Brain microvascular endothelial cell (primary cell): ENCODE data around the gene UNC5C.

Source experiments
- DNase-seq: peaks from one replicate; pipeline ENCODE4 v3.0.0-alpha.2; 2020
- H3K27ac ChIP-seq: fragments of 250-450 bp; sonication (Bioruptor Pico); 2 replicates; pipeline ENCODE4 v1.5.1; 2020; ENCODE audit warnings: mild to moderate bottlenecking, moderate library complexity
- H3K27me3 ChIP-seq: fragments of 250-450 bp; sonication (Bioruptor Pico); replicated peaks from 2 replicates; pipeline ENCODE4 v1.5.1; 2020; ENCODE audit warnings: mild to moderate bottlenecking
- H3K36me3 ChIP-seq: fragments of 250-450 bp; sonication (Bioruptor Pico); replicated peaks from 2 replicates; pipeline ENCODE4 v1.5.1; 2020; ENCODE audit warnings: mild to moderate bottlenecking
- H3K4me3 ChIP-seq: 2 replicates; pipeline ENCODE4 v1.5.1; 2011; ENCODE audit warnings: low read depth, mild to moderate bottlenecking, control low read depth, low read length, moderate library complexity
- in situ Hi-C: cut with HindIII; loops from 2 replicates; pipeline ENCODE4 v1.10.0; 2017; ENCODE audit warnings: low sequenced_read_pairs, low pct_ligation_motif_present
- TF ChIP-seq, protein P1 (sequence below): IDR thresholded peaks from 2 replicates; pipeline ENCODE4 v1.5.1; 2011; ENCODE audit warnings: low read depth, mild to moderate bottlenecking, moderate library complexity, low read length, control low read depth, inconsistent platforms; ENCODE audit errors: missing control alignments

Gene UNC5C

DNA sequence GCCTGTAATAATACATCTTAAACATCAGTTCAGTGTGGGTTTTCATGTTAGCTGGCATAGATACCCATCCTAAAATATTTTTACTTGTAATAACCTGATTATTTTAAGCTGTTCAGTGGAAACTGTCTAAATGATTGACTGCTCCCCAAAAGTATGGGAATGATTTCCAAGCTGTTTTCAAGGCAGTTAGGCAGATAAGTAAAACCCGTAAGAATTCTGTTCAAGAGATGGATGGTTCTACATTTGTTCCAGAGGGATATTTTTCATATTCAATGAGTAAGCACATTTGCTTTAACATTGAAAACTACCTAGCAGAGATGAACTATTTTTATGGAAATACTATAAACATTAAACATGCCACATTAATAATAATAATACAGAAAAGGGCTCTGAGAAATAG, 161.1 kb downstream of the UNC5C start:
- Histone ChIP-seq H3K4me3 (no peak overlapping the region), H3K27ac (no peak overlapping the region), H3K27me3 (no peaks in the 10 kb centered on the region), H3K36me3 (no peaks in the 10 kb centered on the region)
- TF ChIP-seq, protein P1, sequence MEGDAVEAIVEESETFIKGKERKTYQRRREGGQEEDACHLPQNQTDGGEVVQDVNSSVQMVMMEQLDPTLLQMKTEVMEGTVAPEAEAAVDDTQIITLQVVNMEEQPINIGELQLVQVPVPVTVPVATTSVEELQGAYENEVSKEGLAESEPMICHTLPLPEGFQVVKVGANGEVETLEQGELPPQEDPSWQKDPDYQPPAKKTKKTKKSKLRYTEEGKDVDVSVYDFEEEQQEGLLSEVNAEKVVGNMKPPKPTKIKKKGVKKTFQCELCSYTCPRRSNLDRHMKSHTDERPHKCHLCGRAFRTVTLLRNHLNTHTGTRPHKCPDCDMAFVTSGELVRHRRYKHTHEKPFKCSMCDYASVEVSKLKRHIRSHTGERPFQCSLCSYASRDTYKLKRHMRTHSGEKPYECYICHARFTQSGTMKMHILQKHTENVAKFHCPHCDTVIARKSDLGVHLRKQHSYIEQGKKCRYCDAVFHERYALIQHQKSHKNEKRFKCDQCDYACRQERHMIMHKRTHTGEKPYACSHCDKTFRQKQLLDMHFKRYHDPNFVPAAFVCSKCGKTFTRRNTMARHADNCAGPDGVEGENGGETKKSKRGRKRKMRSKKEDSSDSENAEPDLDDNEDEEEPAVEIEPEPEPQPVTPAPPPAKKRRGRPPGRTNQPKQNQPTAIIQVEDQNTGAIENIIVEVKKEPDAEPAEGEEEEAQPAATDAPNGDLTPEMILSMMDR = no peak
- in situ Hi-C loops = no loop called here
- no peak for DNase-seq

DNA sequence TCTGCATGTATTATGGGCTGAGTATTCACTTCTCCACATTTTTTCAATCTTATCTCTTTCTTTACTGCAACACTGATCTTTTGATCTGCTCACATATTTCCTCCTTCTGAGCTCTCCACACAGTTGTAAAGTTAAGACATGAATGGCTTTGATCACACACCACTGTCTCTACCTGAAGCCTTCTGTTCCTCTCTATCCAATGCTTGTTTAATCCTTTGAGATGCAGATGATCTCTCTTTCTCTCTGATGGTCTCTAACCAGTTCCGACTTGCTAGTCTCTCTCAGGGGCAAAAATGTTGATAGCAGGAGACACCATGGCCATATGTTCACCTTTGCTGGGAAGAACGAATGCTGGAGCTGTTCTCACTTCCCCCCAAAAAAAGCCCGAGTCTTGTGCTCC, 162.4 kb downstream of the UNC5C start:
- TF ChIP-seq, protein P1 = no peak
- Histone ChIP-seq H3K27me3 (no peaks in the 10 kb centered on the region), H3K27ac (no peak overlapping the region), H3K36me3 (no peaks in the 10 kb centered on the region), H3K4me3 (no peak overlapping the region)
- in situ Hi-C loops = no loop called here
- no peak for DNase-seq

DNA sequence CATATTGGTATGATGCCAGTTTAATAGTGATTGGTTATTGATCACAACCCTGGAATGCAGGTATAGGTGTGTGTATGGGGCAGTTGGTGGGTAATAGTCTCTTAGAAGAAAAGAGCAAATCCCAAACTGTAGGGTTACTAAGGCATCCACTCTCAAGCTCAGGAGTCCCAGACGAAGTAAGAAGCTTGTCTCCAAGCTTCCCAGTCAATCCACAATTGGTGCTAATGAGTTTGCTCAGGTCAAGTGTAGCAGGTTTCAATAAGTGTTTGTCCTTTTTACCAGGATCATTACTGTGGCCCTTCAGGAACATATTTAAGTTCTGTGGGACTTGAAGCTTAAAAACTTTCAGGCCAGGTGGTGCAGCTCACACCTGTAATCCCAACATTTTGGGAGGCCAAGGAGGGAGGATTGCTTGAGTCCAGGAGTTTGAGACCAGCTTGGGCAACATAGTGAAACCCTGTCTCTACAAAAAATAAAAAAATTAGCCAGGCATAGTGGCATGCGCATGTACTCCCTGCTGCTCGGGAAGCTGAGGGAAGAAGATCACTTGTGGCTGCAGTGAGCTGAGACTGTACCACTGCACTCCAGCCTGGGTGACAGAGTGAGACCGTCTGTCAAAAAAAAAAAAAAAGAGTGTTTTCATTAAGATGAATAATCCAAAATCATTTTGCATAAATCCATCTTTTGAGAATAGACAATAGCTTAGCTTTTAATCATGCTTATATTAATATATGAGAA, 166.8 kb downstream of the UNC5C start:
- Histone ChIP-seq H3K27ac (no peak overlapping the region), H3K36me3 (no peaks in the 10 kb centered on the region), H3K27me3 (no peaks in the 10 kb centered on the region), H3K4me3 (no peak overlapping the region)
- in situ Hi-C loops = no loop called here
- TF ChIP-seq, protein P1 = no peak
- DNase-seq = no peak

DNA sequence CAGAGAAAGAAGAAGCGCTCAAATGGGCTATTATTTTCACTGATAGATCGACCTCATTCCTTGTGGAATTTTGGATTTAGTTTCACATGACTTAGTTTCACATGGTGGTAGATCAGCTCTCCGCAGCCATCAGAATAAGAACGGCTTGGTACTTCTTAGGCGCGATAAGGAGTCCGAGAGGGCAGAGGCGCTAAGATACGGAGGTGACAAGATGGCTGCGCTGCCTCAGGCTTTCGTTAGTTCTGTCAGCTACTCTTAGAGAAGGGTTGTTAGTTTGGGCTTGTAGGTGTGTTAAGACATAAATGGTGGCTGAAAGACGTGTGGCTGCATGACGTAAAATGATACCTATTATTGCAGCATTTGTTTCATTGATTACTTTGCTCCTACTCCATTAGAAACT, 169.1 kb downstream of the UNC5C start:
- in situ Hi-C loops = no loop called here
- no peak overlapping the region for H3K27ac ChIP-seq
- H3K36me3 ChIP-seq = no peaks in the 10 kb centered on the region
- no peak for DNase-seq
- TF ChIP-seq, protein P1 = no peak
- no peaks in the 10 kb centered on the region for H3K27me3 ChIP-seq
- no peak overlapping the region for H3K4me3 ChIP-seq

DNA sequence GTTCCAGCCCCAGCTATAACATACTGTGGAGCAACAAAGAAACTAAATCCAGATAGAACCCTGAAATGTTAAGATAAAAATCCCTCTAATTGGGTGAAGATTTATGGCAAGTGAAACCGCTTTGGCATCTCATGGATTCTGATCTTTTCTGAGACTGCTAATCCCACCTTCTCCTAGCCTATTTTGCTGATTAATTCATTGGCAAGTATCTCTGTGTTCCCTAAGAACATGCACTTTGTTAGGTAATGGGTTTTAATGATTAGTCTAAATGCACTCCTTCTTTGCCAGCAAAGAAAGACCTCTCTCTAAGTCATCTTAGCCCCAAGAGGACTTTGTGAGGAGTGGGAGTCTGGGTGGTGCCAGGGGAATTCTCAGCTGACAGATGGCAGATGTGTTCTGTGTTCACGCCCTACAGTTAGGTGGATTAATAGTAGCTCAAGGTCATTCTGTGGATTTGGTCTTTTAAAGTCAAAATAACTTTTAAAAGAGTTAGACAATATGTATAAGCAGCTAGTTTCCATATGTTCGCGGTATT, 171.3 kb downstream of the UNC5C start:
- no peak for DNase-seq
- in situ Hi-C loops = no loop called here
- no peaks in the 10 kb centered on the region for H3K36me3 ChIP-seq
- no peaks in the 10 kb centered on the region for H3K27me3 ChIP-seq
- TF ChIP-seq, protein P1 = no peak
- H3K4me3 ChIP-seq = no peak overlapping the region
- no peak overlapping the region for H3K27ac ChIP-seq
